LoVo (cell line): ENCODE results near the gene LATS2.
A peak's percentile ranks its signal among the peaks of the same experiment; 100 is the strongest.
"Not testable (repeated sequence)": the region's sequence is repeated elsewhere in the genome, so short reads cannot be mapped to it uniquely, and the experiment has no call there.

Source experiments
- DNase-seq: peaks from one replicate; pipeline ENCODE4 v3.0.0-alpha.2; 2016; ENCODE audit warnings: low spot score

Gene LATS2

GRCh38 chr13:21075379-21076249 lies 14.2 kb upstream of the LATS2 start:
- DNase-seq, result no peak

- no peak for DNase-seq
Observed at GRCh38 chr13:21075011-21075378, 13.6 kb upstream of the LATS2 start.

DNA sequence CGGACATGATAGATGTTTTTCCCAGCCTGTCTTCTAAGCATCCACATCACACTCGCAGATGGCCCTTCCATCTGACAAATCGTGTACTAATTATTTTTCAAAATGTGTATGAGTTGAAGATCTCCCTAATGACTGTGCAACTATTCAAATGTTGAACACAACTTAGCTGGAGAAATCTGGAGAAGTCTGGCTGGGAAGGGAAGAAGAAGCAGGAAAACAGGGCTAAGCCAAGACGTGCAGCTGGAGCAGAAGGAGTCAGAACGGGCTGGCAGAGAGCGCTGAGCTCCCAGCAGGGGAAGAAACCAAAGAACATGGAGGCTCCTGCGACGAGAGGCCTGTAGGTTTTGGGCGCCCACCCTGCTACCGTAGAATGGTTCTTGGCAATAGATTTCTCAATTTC lies 13.2 kb upstream of the LATS2 start:
- DNase-seq, result no peak

- no peak for DNase-seq
Observed at GRCh38 chr13:21071924-21072323, 10.5 kb upstream of the LATS2 start.

- no peak for DNase-seq
Observed at GRCh38 chr13:21071015-21071414, 9.6 kb upstream of the LATS2 start.

GRCh38 chr13:21069561-21070004 lies 8.2 kb upstream of the LATS2 start:
- peak; percentile 41 for DNase-seq

GRCh38 chr13:21067848-21068247 lies 6.5 kb upstream of the LATS2 start:
- no peak for DNase-seq

GRCh38 chr13:21066946-21067345 lies 5.6 kb upstream of the LATS2 start:
- no peak for DNase-seq

DNA sequence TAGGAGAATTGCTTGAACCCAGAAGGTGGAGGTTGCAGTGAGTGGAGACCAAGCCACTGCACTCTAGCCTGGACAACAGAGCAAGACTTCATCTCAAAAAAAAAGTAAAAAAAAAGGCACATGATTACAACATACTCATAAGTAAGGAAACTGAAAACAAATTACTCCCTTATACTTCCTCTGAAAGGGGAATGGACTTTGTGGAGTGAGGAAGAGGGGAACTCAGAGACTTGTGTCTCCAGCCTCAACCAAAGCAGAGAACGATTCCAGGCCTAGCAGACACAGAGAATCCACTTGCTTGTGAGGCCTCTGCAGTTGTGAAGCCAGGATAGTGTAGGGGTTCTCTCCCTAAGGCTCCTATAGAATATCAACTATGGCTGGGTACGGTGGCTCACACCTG lies 4.3 kb upstream of the LATS2 start:
- DNase-seq, result no peak

DNA sequence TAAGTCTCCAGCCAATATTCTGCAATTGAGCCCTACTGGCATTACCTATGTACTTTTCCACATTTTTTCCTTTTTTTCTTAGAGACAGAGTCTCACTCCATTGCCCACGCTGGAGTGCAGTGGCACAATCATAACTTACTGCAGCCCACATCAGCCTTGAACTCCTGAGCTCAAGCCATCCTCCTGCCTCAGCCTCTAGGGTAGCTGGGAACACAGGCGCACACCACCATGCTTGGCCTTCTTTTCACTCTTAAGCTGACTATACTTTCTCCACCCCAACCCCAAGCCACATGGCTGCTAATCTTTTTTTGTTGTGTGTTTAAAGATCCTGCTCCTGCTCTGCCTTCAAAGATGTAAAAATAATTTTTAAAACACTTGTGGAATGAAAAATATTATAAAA lies 1.6 kb upstream of the LATS2 start:
- no peak for DNase-seq

- DNase-seq, result no peak
Observed at GRCh38 chr13:21060338-21061028, 903 bp downstream of the LATS2 start.

- no peak for DNase-seq
Observed at GRCh38 chr13:21059641-21060337, 1.6 kb downstream of the LATS2 start.

GRCh38 chr13:21058361-21058760 lies 3.0 kb downstream of the LATS2 start:
- no peak for DNase-seq

DNA sequence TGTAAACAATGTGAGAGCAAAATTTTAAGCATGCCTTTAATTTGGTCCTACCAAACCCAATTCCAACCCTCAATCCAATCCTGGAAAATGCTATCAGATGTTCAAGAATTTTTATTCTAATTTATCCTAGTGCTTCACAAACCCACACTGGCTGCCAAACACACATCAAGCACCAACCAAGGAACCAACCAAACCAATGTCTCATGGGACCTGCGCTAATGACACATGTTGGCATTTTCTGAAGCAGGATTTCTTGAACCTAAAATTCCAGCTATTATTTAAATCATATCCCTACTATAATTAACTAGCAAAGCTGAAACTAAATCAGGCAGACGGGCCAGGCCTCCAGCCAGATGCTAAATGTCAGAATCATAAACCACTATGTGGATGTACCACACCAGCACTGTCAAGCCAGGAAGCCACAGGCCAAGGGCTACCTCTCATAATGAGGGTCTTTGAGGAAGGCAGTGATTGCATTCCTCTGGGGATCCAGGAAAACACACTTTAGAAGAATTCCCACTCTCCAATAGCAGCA lies 5.8 kb downstream of the LATS2 start:
- DNase-seq, result no peak

- DNase-seq, result no peak
Observed at GRCh38 chr13:21055016-21055415, 6.4 kb downstream of the LATS2 start.

GRCh38 chr13:21054313-21054712 lies 7.1 kb downstream of the LATS2 start:
- no peak for DNase-seq

DNA sequence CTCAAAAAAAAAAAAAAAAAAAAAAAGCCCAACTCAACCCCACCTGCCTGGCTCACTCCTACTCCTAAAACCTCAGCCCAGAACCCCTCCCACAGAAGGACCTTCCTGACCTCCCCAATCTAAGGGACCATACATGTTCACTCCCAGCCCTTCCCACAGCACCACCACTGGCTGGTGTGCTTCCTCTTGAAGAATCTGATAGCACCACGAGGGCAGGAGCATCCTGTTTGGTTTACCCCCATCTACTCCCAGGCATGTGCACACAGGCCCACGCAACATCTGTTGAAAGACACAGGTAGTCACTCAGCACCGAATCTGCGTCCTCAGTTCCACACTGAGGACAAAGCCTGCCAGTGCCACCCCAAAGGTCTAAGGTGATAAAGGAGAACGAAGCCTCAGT lies 8.2 kb downstream of the LATS2 start:
- no peak for DNase-seq

DNA sequence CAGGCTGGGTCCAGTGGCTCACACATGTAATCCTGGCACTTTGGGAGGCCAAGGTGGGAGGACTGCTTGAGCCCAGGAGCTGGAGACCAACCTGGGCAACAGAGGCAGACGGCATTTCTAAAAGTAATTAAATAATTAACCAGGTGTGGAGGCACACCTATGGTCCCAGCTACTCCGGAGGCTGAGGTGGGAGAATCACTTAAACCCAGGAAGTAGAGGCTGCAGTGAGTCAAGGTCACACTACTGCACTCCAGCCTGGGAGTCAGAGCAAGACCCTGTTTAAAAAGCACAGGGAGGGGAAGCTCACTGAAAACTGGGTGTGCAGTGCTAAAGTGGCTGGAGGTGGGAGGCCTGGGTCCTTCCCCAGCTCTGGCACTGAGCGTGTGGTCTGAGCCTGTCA lies 9.7 kb downstream of the LATS2 start:
- DNase-seq, result no peak

DNA sequence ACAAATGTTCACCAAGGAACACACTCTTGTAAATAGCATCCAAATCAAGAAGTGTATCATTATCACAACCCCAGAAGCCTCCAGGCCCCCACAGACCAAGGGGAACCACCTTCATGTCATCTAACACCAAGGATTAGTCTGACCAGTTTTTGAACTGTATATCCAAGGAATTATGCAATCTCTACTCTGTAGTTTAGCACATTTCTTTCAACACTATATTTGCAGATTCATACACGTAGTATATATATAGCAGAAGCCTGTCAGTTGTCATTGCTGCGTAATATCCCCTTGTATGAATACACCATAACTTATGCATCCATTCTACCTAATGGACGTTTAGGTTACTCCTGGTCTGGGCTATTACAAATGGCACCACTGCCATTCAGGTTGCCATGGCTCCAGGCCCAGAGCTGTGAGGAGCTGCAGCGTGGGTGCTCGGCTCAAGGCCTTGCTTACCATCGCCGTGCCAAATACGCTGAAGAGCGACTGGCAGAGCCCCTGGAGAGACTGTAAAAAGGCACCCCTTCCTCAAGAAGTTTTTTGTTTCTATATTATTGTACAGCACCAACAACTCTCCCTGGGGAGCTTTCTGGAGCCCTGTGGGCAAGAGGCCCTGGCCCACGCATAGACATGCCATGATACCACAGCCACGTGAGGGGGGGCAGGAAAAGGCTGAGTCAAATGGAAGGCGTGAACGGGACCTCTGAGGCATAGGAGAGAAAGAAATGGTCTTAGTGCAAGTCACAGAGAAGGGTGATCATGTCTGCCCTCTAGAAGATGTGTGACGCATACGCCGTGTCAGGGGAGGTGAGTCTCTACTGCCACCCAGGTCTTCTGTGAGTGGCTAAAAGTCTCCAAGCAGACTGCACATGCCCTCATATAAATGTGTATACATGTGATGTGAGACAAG lies 10.8 kb downstream of the LATS2 start:
- no peak for DNase-seq

DNA sequence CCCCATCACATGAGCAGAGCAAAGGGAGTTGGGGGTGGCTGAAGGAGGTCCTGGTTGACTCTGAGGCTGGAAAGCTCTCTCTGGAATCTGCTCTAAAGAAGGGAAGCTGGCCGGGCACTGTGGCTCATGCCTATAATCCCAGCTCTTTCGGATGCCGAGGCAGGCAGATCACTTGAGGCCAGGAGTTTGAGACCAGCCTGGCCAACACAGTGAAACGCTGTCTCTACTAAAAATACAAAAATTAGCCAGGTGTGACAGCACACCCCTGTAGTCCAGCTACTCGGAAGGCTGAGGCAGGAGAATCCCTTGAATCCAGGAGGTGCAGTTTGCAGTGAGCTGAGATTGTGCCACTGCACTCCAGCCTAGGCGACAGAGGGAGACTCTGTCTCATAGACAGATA lies 11.7 kb downstream of the LATS2 start:
- not testable (repeated sequence) for DNase-seq

DNA sequence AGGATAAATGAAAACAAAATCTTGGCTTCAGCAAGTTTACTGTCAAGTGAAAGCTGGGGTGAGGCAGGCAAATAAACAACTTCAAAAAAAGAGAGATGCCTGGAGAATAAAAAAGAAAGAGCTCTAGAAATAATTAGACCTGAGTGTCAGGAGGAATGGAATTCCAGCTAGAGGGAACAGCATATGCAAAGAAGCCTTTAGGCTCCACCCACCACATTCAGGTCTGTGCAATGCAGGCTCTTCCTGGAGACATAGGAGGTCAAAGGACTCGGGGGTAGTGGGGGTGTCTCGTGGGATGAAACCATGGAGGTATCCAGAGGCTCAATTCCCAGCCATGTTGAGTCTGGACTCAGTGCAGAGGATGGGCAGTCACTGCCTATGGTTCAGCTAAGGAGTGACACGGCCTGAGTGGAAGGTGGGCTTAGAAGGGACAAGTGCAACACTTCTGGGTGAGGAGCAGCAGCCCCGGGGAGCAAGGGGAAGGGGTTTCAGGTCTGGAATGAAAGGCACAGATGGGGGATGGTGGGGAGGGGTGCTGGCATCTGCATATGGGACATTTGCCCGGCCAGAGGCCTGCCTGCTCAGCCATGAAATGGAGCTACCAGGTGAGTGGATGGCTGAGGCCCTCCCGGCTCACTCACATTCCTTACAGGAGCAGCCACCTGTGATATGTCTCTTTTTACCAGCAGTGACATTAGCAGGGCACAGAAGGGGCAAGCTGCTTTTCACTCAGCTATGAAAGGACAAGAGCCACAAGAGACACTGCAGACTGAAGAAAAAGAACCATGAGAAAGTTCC lies 12.3 kb downstream of the LATS2 start:
- no peak for DNase-seq
